HEK293 (cell line): ENCODE data around the gene TPH1.

Experiments used
- CTCF ChIA-PET: fragments of 350-600 bp; formaldehyde crosslinking; extraction: SDS; loops from one replicate; lab custom pipeline; 2021; ENCODE audit warnings: antibody characterized with exemption; lab: Yijun Ruan, JAX
- POLR2A ChIA-PET: fragments of 300-600 bp; formaldehyde crosslinking; extraction: SDS; loops from one replicate; lab custom pipeline; 2020; ENCODE audit warnings: antibody characterized with exemption, inconsistent platforms; lab: Yijun Ruan, JAX
- H3K27ac ChIP-seq: fragments of 200-500 bp; sonication (Bioruptor generic); 2 replicates; pipeline ENCODE4 v1.5.1; 2014; ENCODE audit warnings: low read depth, low read length, control low read depth, inconsistent platforms; ENCODE audit errors: extremely low read depth
- H3K36me3 ChIP-seq, 2 experiments: fragments of 200-500 bp in 1 of 2; sonication (Bioruptor generic) in 1 of 2; 1 replicate in 1 of 2; 2 replicates in 1 of 2; pipeline ENCODE4 v1.5.1; 2014 to 2017; ENCODE audit warnings: inconsistent platforms in 2 of 2, low read length in 2 of 2; ENCODE audit not compliant: control insufficient read depth in 2 of 2, insufficient read depth in 1 of 2
- H3K4me1 ChIP-seq: fragments of 200-500 bp; sonication (Bioruptor generic); 2 replicates; pipeline ENCODE4 v1.5.1; 2014; ENCODE audit warnings: mild to moderate bottlenecking, low read length, inconsistent platforms; ENCODE audit not compliant: control insufficient read depth, insufficient read depth
- H3K4me3 ChIP-seq: 2 replicates; pipeline ENCODE4 v1.5.1; 2011; ENCODE audit warnings: low read depth, mild to moderate bottlenecking, control low read depth, low read length, moderate library complexity
- H3K9me3 ChIP-seq: fragments of 200-500 bp; sonication (Bioruptor generic); 2 replicates; pipeline ENCODE4 v1.5.1; 2014; ENCODE audit warnings: low read depth, low read length, inconsistent platforms; ENCODE audit not compliant: control insufficient read depth, insufficient read depth
- BCL11A ChIP-seq: fragments of 450-650 bp; formaldehyde crosslinking; IDR thresholded peaks from 2 replicates; pipeline ENCODE4 v1.5.1; 2016; ENCODE audit warnings: low read depth, missing biosample characterization, missing genetic modification characterization
- ELK4 ChIP-seq: IDR thresholded peaks from 2 replicates; pipeline ENCODE4 v1.6.1; 2011; ENCODE audit warnings: mild to moderate bottlenecking, low read depth, low read length, borderline replicate concordance
- INSM2 ChIP-seq: fragments of 450-650 bp; formaldehyde crosslinking; IDR thresholded peaks from 2 replicates; pipeline ENCODE4 v1.5.1; 2016; ENCODE audit warnings: missing biosample characterization, missing genetic modification characterization
- KLF8 ChIP-seq: fragments of 450-650 bp; formaldehyde crosslinking; IDR thresholded peaks from 2 replicates; pipeline ENCODE4 v1.5.1; 2016; ENCODE audit warnings: missing biosample characterization, missing genetic modification characterization
- YY2 ChIP-seq: fragments of 450-650 bp; formaldehyde crosslinking; IDR thresholded peaks from 2 replicates; pipeline ENCODE4 v1.5.1; 2016; ENCODE audit warnings: missing biosample characterization, missing genetic modification characterization
- ZBTB21 ChIP-seq: fragments of 450-650 bp; formaldehyde crosslinking; IDR thresholded peaks from 2 replicates; pipeline ENCODE4 v1.5.1; 2017; ENCODE audit warnings: missing biosample characterization, missing genetic modification characterization
- ZFHX2 ChIP-seq: fragments of 450-650 bp; formaldehyde crosslinking; conservative IDR thresholded peaks from 2 replicates; pipeline ENCODE4 v1.5.1; 2016; ENCODE audit warnings: missing biosample characterization, missing genetic modification characterization
- ZNF112 ChIP-seq: fragments of 450-650 bp; formaldehyde crosslinking; IDR thresholded peaks from 2 replicates; pipeline ENCODE4 v1.5.0; 2017; ENCODE audit warnings: missing biosample characterization, missing genetic modification characterization
- ZNF114 ChIP-seq: fragments of 450-650 bp; formaldehyde crosslinking; IDR thresholded peaks from 2 replicates; pipeline ENCODE4 v1.5.0; 2017; ENCODE audit warnings: missing biosample characterization, missing genetic modification characterization
- ZNF148 ChIP-seq: fragments of 450-650 bp; formaldehyde crosslinking; IDR thresholded peaks from 2 replicates; pipeline ENCODE4 v1.5.0; 2017; ENCODE audit warnings: missing biosample characterization, missing genetic modification characterization, borderline replicate concordance
- ZNF214 ChIP-seq: fragments of 450-650 bp; formaldehyde crosslinking; IDR thresholded peaks from 2 replicates; pipeline ENCODE4 v1.5.1; 2017; ENCODE audit warnings: missing biosample characterization, mild to moderate bottlenecking, missing genetic modification characterization, borderline replicate concordance
- ZNF26 ChIP-seq: fragments of 450-650 bp; formaldehyde crosslinking; IDR thresholded peaks from 2 replicates; pipeline ENCODE4 v1.5.1; 2016; ENCODE audit warnings: missing biosample characterization, missing genetic modification characterization
- ZNF324 ChIP-seq: fragments of 450-650 bp; formaldehyde crosslinking; IDR thresholded peaks from 2 replicates; pipeline ENCODE4 v1.5.1; 2016; ENCODE audit warnings: missing biosample characterization, missing genetic modification characterization
- ZNF366 ChIP-seq: fragments of 450-650 bp; formaldehyde crosslinking; conservative IDR thresholded peaks from 2 replicates; pipeline ENCODE4 v1.5.1; 2016; ENCODE audit warnings: missing biosample characterization, missing genetic modification characterization
- ZNF513 ChIP-seq: fragments of 450-650 bp; IDR thresholded peaks from 2 replicates; pipeline ENCODE4 v1.5.1; 2018; ENCODE audit warnings: missing biosample characterization, missing genetic modification characterization
- ZNF529 ChIP-seq: fragments of 450-650 bp; formaldehyde crosslinking; IDR thresholded peaks from 2 replicates; pipeline ENCODE4 v1.5.1; 2017; ENCODE audit warnings: missing genetic modification characterization, missing biosample characterization; ENCODE audit not compliant: insufficient replicate concordance
- ZNF610 ChIP-seq: fragments of 450-650 bp; formaldehyde crosslinking; IDR thresholded peaks from 2 replicates; pipeline ENCODE4 v1.5.1; 2016; ENCODE audit warnings: missing biosample characterization, missing genetic modification characterization, borderline replicate concordance
- ZNF645 ChIP-seq: fragments of 450-650 bp; formaldehyde crosslinking; IDR thresholded peaks from 2 replicates; pipeline ENCODE4; 2016; ENCODE audit warnings: missing biosample characterization, missing genetic modification characterization
- ZNF658 ChIP-seq: fragments of 450-650 bp; formaldehyde crosslinking; IDR thresholded peaks from 2 replicates; pipeline ENCODE4; 2016; ENCODE audit warnings: missing biosample characterization, missing genetic modification characterization
- ZNF747 ChIP-seq: fragments of 450-650 bp; formaldehyde crosslinking; IDR thresholded peaks from 2 replicates; pipeline ENCODE4 v1.5.1; 2016; ENCODE audit warnings: missing biosample characterization, missing genetic modification characterization
- ZNF768 ChIP-seq: fragments of 450-650 bp; formaldehyde crosslinking; IDR thresholded peaks from 2 replicates; pipeline ENCODE4 v1.5.1; 2018; ENCODE audit warnings: missing biosample characterization, mild to moderate bottlenecking, missing genetic modification characterization
- ZNF777 ChIP-seq: fragments of 450-650 bp; formaldehyde crosslinking; IDR thresholded peaks from 2 replicates; pipeline ENCODE4 v1.5.1; 2017; ENCODE audit warnings: missing biosample characterization, missing genetic modification characterization, borderline replicate concordance
- ZSCAN30 ChIP-seq: fragments of 450-650 bp; IDR thresholded peaks from 2 replicates; pipeline ENCODE4 v1.5.1; 2018; ENCODE audit warnings: missing biosample characterization, mild to moderate bottlenecking, missing genetic modification characterization, moderate library complexity
- ZSCAN4 ChIP-seq: fragments of 450-650 bp; formaldehyde crosslinking; IDR thresholded peaks from 2 replicates; pipeline ENCODE4 v1.5.1; 2017; ENCODE audit warnings: missing biosample characterization, missing genetic modification characterization
- ZXDB ChIP-seq: fragments of 450-650 bp; formaldehyde crosslinking; IDR thresholded peaks from 2 replicates; pipeline ENCODE4 v1.5.1; 2016; ENCODE audit warnings: missing biosample characterization, missing genetic modification characterization

The TPH1 gene

GRCh38 chr11:18036456-18036855 lies 9.6 kb downstream of the TPH1 start:
- ChIA-PET POLR2A (no interaction called here), CTCF (interaction anchor here (1.1 to 1.5 kb wide), 2 partner anchors 45 to 305 kb away, joined by 3 read pairs; no protein-coding TSS in a partner anchor)
- TF ChIP-seq ZNF658 (tag by site-specific recombination) = no peak
- no peak for TF ChIP-seq ZXDB (tag by site-specific recombination)
- no peak for TF ChIP-seq ZSCAN4
- no peak for TF ChIP-seq ELK4
- no peak for TF ChIP-seq ZNF114
- TF ChIP-seq ZNF513 = no peak
- TF ChIP-seq ZBTB21 = no peak
- no peak for TF ChIP-seq INSM2 (tag by site-specific recombination)
- TF ChIP-seq ZNF529 = no peak
- no peak for TF ChIP-seq ZSCAN30 (tag by site-specific recombination)
- TF ChIP-seq ZNF214 = no peak
- no peak for TF ChIP-seq ZNF366
- TF ChIP-seq YY2 (tag by site-specific recombination) = no peak
- TF ChIP-seq ZNF768 = no peak
- TF ChIP-seq ZNF112 (tag by site-specific recombination) = no peak
- TF ChIP-seq ZNF645 (tag by site-specific recombination) = no peak
- no peak for TF ChIP-seq ZFHX2 (tag by site-specific recombination)
- no peak for TF ChIP-seq ZNF777 (tag by site-specific recombination)
- Histone ChIP-seq H3K36me3 (no peaks in the 10 kb centered on the region), H3K4me3 (no peak overlapping the region), H3K9me3 (no peaks in the 10 kb centered on the region), H3K4me1 (no peaks in the 10 kb centered on the region), H3K27ac (no peak overlapping the region)

- CTCF ChIA-PET = no interaction called here
- TF ChIP-seq ZNF324 (tag by site-specific recombination) (no peak), KLF8 (tag by site-specific recombination) (no peak), ZNF112 (tag by site-specific recombination) (no peak), ZNF529 (no peak), ZNF747 (tag by site-specific recombination) (no peak), ZNF148 (tag by site-specific recombination) (no peak), ELK4 (no peak), ZNF610 (no peak), ZNF26 (tag by site-specific recombination) (no peak), BCL11A (tag by site-specific recombination) (no peak)
Measured at GRCh38 chr11:18027475-18027874, 18.6 kb downstream of the TPH1 start.

More at GRCh38 chr11:18027475-18027874, 18.6 kb downstream of the TPH1 start:
- H3K4me3 ChIP-seq = no peak overlapping the region
- no peaks in the 10 kb centered on the region for H3K36me3 ChIP-seq
- H3K27ac ChIP-seq = no peak overlapping the region
- POLR2A ChIA-PET = no interaction called here
- H3K9me3 ChIP-seq = no peaks in the 10 kb centered on the region
- H3K4me1 ChIP-seq = no peaks in the 10 kb centered on the region
